Smooth muscle cell (in vitro differentiated cells): ENCODE data around the gene MFSD2A. TPM values are rescaled to one million over a fixed set of nuclear protein-coding genes. Genes with fewer than 3 reads are reported as not detected.

Experiments used
- DNase-seq: peaks from one replicate; lab custom pipeline; 2025; ENCODE audit not compliant: unreplicated experiment; lab: John Stamatoyannopoulos, UW
- H2AFZ ChIP-seq: fragments of 200-600 bp; sonication (generic); 2 replicates; pipeline ENCODE4 v1.6.0; 2016; ENCODE audit warnings: antibody characterized with exemption, low read depth, mild to moderate bottlenecking
- H3F3A ChIP-seq: fragments of 200-600 bp; sonication (generic); 2 replicates; pipeline ENCODE4 v1.6.0; 2017; ENCODE audit warnings: antibody characterized with exemption, low read depth
- H3K27ac ChIP-seq: fragments of 200-600 bp; sonication (generic); 2 replicates; pipeline ENCODE4 v1.5.1; 2016; ENCODE audit warnings: low read depth, mild to moderate bottlenecking
- H3K27me3 ChIP-seq: fragments of 200-600 bp; sonication (generic); 2 replicates; pipeline ENCODE4 v1.6.1; 2016; ENCODE audit warnings: low read depth, mild to moderate bottlenecking
- H3K36me3 ChIP-seq: fragments of 200-600 bp; sonication (generic); 2 replicates; pipeline ENCODE4 v1.5.1; 2016; ENCODE audit warnings: low read depth
- H3K4me1 ChIP-seq: fragments of 200-600 bp; sonication (generic); 2 replicates; pipeline ENCODE4 v1.5.1; 2016; ENCODE audit warnings: low read depth
- H3K4me2 ChIP-seq: fragments of 200-600 bp; sonication (generic); 2 replicates; pipeline ENCODE4 v1.6.0; 2016; ENCODE audit warnings: mild to moderate bottlenecking
- H3K4me3 ChIP-seq: fragments of 200-600 bp; sonication (generic); 2 replicates; pipeline ENCODE4 v1.5.1; 2016; ENCODE audit warnings: mild to moderate bottlenecking
- H3K79me2 ChIP-seq: fragments of 200-600 bp; sonication (generic); 2 replicates; pipeline ENCODE4 v1.6.0; 2016; ENCODE audit warnings: low read depth, mild to moderate bottlenecking
- H3K9ac ChIP-seq: fragments of 200-600 bp; sonication (generic); 2 replicates; pipeline ENCODE4 v1.6.0; 2016; ENCODE audit warnings: low read depth
- H3K9me3 ChIP-seq: fragments of 200-600 bp; sonication (generic); replicated peaks from 2 replicates; pipeline ENCODE4 v1.5.1; 2016; ENCODE audit warnings: low read depth
- H4K20me1 ChIP-seq: fragments of 200-600 bp; sonication (generic); 2 replicates; pipeline ENCODE4 v1.6.0; 2016; ENCODE audit warnings: low read depth
- WGBS: methylation state at CpG from one replicate; pipeline ENCODE4 v1.1.7; 2016; ENCODE audit warnings: low lambda C conversion rate; 5-methylcytosine and 5-hydroxymethylcytosine counted together
- polyA plus RNA-seq: library from polyadenylated mRNA; unstranded; fragments of >200 nt; fragmentation: Nextera tagmentation; extraction: Ambion mirVana; gene quantifications from 2 replicates; pipeline ENCODE4 v1.2.1, GENCODE V29; 2016
- total RNA-seq: library from RNA; depleted of rRNA; stranded (reverse); fragments of >200 nt; gene quantifications from 2 replicates; pipeline ENCODE4 v1.2.3, GENCODE V29; 2014
- TF ChIP-seq, protein P1 (sequence below): fragments of 200-600 bp; sonication (generic); IDR thresholded peaks from 2 replicates; pipeline ENCODE4 v1.5.1; 2017; ENCODE audit warnings: borderline replicate concordance, mild to moderate bottlenecking, antibody characterized with exemption; ENCODE audit not compliant: insufficient read depth, poor library complexity, severe bottlenecking

The MFSD2A gene
- total and polyA plus RNA-seq, 2 experiments from 2014 or later, result 3.3 to 5.3 TPM

DNA sequence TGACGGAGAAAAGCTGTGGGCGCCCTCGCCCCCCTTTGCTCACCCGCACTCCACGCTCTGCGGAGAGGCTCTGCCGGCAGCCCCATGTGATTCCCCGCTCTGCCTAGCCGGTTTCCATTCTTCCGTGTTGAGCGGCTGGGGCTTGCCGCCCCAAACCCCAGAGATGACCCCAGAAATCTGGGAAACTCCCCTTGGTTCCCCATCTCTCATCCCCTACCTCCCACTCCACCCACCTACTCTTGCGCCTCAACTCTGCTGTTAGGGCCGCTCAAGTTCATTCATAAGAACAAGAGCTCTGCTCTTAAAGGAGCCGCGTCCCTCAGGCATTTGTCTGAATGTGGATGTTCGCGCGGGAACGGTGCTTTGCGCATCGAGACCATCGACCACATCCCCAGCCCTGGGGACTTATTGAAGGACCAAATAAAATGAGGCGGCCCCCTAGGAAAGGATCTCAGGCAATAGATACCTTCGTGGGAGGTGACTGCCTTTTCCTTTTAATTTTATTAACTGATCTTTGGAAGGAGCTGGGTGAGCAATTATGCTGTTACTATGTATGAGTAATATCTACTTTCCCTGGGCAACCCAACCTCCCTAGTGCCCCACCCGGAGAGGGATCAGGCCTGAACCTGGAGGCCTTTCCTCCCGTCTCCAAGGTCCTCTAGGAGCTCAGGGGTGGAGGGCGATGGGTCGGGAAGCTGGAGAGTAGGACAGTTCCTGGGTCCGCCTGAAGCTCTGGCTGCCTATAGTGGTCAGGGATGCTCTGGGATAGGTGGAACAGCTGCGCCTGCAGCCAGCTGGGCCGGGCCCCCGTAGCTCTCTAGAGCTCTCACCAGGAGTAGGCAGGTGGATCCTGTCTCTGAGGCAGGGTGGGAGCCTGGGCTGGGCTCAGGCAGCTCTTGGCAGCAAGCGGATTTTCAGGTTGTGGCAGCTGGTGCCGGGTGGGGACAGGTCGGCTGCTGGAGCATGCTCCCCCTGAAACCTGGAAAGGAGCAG is 898 bp downstream of the MFSD2A start:
- Histone ChIP-seq H4K20me1 (no peaks in the 10 kb centered on the region), H2AFZ (peak overlapping the region; percentile 81), H3K36me3 (no peaks in the 10 kb centered on the region), H3F3A (peaks cover 5% of the 10 kb centered on the region), H3K4me1 (peaks cover 15% of the 10 kb centered on the region), H3K27ac (no peak overlapping the region), H3K79me2 (no peaks in the 10 kb centered on the region), H3K27me3 (no peaks in the 10 kb centered on the region), H3K9me3 (no peaks in the 10 kb centered on the region), H3K9ac (peak overlapping the region; percentile 37), H3K4me3 (peak overlapping the region; percentile 63), H3K4me2 (peak overlapping the region; percentile 94)
- TF ChIP-seq, protein P1, sequence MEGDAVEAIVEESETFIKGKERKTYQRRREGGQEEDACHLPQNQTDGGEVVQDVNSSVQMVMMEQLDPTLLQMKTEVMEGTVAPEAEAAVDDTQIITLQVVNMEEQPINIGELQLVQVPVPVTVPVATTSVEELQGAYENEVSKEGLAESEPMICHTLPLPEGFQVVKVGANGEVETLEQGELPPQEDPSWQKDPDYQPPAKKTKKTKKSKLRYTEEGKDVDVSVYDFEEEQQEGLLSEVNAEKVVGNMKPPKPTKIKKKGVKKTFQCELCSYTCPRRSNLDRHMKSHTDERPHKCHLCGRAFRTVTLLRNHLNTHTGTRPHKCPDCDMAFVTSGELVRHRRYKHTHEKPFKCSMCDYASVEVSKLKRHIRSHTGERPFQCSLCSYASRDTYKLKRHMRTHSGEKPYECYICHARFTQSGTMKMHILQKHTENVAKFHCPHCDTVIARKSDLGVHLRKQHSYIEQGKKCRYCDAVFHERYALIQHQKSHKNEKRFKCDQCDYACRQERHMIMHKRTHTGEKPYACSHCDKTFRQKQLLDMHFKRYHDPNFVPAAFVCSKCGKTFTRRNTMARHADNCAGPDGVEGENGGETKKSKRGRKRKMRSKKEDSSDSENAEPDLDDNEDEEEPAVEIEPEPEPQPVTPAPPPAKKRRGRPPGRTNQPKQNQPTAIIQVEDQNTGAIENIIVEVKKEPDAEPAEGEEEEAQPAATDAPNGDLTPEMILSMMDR, result no peak
- no peak for DNase-seq
- 16% methylated on average over 33 of the region's 36 CpGs for WGBS

DNA sequence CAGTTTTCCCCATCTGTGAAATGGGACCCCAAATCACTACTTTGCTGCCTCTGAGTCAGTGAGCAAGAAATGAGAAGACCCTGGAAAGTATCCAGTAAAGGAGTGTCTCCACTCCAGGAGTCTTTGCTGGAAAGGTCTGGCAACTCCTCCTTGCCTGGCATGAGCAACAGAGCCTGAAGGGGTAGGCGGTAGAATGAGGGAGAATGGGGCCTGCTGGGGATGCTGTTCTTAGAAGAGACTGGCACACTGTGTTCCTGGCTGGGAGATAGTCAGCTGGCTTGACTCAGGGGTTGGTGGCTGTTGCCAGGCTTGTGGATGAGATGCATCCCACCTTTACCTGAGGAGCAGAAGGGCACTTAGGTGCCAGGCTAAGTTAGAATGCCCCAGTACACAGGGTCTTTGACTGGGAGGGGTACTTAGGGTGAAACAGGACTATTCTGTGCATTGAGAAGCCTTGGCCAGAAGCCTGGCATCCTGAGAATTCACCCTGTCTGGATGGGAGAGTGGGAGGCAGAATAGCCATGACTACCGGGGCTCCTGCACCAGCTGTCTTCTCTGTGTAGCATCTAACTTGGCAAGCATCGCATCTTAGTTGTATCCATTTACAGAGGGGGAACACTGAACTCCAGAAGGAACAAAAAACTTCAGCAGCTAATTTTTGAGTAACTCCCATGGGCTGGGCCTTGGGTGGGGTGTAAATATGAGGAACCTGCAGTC is 2.5 kb downstream of the MFSD2A start:
- H3K79me2 ChIP-seq, result no peaks in the 10 kb centered on the region
- H4K20me1 ChIP-seq, result no peaks in the 10 kb centered on the region
- peaks cover 15% of the 10 kb centered on the region for H3K4me1 ChIP-seq
- H2AFZ ChIP-seq, result no peak overlapping the region
- TF ChIP-seq, protein P1, result no peak
- 90% methylated on average over 3 of the region's 3 CpGs for WGBS
- no peaks in the 10 kb centered on the region for H3K36me3 ChIP-seq
- H3K27me3 ChIP-seq, result no peaks in the 10 kb centered on the region
- H3F3A ChIP-seq, result peaks cover 5% of the 10 kb centered on the region
- no peak overlapping the region for H3K4me3 ChIP-seq
- no peak overlapping the region for H3K9ac ChIP-seq
- no peak overlapping the region for H3K4me2 ChIP-seq
- H3K27ac ChIP-seq, result no peak overlapping the region
- no peaks in the 10 kb centered on the region for H3K9me3 ChIP-seq
- no peak for DNase-seq

DNA sequence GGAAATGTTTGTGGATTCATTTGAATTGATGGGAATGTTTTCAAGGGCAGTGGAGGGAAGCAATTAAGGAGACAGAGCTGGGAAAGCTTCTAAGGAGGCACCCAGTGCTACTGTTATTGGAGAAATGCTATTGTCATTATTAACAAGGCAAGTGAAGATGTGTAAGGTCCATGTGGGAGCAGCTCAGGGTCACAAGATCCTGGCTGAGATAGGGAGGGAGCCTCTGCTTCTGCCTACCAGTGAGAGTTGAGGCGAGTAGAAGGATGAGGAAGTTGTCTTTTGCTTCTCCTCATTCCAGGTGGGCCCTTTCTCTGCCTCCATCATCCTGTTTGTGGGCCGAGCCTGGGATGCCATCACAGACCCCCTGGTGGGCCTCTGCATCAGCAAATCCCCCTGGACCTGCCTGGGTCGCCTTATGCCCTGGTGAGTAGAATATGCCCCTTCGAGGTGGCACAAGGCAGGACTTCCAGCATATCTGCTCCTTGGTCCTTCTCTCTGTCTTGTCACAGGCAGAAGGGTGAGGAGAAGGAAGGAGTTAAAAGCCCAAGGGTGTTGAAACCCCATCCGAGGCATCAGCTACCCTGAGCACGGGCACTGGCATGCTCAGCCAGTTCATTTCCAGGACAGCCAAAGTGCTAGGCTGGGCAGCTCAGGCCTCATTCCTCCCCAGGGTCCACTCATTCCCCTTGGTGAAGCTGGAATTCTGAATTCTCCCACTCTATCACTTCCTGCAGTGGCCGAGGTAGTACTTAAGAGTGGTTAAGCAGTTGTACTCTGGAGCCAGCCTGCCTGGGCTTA is 3.7 kb downstream of the MFSD2A start:
- Histone ChIP-seq H3K9ac (no peak overlapping the region), H3K27me3 (no peaks in the 10 kb centered on the region), H3K4me3 (no peak overlapping the region), H3K9me3 (no peaks in the 10 kb centered on the region), H3K36me3 (no peaks in the 10 kb centered on the region), H3K4me1 (peaks cover 15% of the 10 kb centered on the region), H4K20me1 (no peaks in the 10 kb centered on the region), H2AFZ (no peak overlapping the region), H3K79me2 (no peaks in the 10 kb centered on the region), H3K27ac (no peak overlapping the region), H3F3A (peaks cover under 1% of the 10 kb centered on the region), H3K4me2 (no peak overlapping the region)
- TF ChIP-seq, protein P1, result no peak
- no peak for DNase-seq
- WGBS, result 87% methylated on average over 7 of the region's 7 CpGs
